HG02763 (cell line): ENCODE measurements around the gene ASPM.

ENCODE experiments used
- ATAC-seq: cut with Tn5 transposase; IDR thresholded peaks from one replicate; pipeline ENCODE4 v1.9.1; 2021; ENCODE audit warnings: mild to moderate bottlenecking, moderate library complexity; ENCODE audit not compliant: unreplicated experiment

Gene ASPM, protein sequence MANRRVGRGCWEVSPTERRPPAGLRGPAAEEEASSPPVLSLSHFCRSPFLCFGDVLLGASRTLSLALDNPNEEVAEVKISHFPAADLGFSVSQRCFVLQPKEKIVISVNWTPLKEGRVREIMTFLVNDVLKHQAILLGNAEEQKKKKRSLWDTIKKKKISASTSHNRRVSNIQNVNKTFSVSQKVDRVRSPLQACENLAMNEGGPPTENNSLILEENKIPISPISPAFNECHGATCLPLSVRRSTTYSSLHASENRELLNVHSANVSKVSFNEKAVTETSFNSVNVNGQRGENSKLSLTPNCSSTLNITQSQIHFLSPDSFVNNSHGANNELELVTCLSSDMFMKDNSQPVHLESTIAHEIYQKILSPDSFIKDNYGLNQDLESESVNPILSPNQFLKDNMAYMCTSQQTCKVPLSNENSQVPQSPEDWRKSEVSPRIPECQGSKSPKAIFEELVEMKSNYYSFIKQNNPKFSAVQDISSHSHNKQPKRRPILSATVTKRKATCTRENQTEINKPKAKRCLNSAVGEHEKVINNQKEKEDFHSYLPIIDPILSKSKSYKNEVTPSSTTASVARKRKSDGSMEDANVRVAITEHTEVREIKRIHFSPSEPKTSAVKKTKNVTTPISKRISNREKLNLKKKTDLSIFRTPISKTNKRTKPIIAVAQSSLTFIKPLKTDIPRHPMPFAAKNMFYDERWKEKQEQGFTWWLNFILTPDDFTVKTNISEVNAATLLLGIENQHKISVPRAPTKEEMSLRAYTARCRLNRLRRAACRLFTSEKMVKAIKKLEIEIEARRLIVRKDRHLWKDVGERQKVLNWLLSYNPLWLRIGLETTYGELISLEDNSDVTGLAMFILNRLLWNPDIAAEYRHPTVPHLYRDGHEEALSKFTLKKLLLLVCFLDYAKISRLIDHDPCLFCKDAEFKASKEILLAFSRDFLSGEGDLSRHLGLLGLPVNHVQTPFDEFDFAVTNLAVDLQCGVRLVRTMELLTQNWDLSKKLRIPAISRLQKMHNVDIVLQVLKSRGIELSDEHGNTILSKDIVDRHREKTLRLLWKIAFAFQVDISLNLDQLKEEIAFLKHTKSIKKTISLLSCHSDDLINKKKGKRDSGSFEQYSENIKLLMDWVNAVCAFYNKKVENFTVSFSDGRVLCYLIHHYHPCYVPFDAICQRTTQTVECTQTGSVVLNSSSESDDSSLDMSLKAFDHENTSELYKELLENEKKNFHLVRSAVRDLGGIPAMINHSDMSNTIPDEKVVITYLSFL (N-terminal part only)

GRCh38 chr1:197146101-197147095 is at the start of gene ASPM:
Gene ASPM, minus strand, starts transcription at chr1:197146669. Its CDS starts 232 bp downstream, at chr1:197146437.
- peak; percentile 99 for ATAC-seq

DNA sequence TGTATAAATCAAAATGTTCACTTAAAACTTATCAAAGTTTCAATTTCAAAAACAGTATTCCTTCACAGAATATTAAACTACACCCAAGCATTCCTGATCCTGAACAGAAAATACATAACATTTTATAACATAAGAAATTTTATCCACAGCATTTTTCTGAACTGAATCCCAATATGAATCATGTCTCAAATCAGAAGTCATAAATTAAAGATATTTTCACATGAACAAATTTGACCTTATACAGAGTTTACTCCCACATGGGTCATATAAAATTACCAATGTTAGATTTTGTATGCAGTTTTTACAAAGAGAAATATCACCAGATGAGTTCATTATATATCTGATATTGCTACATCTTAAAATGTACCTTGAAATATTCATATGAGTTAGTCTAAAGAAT is 48.6 kb upstream of the ASPM start:
- ATAC-seq: no peak

DNA sequence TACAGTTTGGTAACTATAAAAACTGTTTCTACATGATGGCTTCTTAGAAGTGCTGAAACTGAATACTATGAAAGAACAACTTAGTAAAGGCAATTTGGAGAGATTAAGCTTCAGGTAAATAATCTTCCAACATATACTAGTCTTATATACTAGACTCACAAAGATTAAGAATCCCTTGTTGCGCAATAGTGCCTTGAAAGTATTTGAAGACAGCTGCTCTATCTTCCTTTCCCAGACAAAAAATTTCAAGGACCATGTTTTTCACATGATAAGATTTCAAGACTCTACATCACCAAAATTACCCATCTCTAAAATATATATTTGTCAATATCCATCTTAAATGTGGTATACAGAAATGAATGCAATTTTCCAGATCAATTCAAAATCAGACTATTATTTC is 37.7 kb upstream of the ASPM start:
- ATAC-seq: no peak

- ATAC-seq: no peak
Measured at GRCh38 chr1:197183195-197183748, 36.8 kb upstream of the ASPM start.

- ATAC-seq: no peak
Measured at GRCh38 chr1:197182716-197183115, 36.2 kb upstream of the ASPM start.

DNA sequence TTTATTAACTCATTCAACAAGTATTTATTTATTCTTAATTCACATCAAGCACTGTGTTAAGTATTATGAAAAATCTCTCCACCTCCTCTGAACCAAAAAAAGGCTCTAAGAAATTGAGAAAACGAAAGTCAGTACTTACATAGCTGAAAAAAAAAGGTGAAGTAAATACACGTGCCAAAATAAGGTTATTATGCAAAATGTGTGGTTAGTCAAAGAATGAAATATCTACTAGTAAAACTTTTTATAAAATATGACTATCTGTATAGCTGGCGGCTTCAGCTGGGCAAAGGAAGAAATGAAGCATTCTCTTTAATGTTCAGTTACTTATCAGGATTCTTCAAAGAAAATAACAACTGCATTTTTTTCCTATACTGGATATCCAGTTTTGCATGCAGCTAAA is 35.5 kb upstream of the ASPM start:
- peak; percentile 68 for ATAC-seq

GRCh38 chr1:197180252-197180878 is 33.9 kb upstream of the ASPM start:
- ATAC-seq: no peak

DNA sequence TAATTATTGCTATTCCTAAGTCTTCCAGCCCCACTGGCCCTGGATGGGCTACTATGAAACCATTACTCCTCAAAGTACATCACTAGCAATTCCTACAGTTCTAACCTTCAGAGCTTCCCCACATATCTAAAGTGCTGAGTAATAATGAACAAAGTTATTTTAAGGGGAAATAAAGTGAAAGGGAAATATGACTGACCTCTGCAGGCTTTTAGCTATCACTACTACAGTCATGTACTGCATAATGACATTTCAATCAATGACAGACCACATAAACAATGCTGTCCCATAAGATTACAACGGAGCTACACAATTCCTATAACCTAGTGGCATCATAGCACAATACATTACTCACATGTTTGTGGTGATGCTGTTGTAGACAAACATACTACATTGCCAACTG is 32.5 kb upstream of the ASPM start:
- ATAC-seq: no peak

DNA sequence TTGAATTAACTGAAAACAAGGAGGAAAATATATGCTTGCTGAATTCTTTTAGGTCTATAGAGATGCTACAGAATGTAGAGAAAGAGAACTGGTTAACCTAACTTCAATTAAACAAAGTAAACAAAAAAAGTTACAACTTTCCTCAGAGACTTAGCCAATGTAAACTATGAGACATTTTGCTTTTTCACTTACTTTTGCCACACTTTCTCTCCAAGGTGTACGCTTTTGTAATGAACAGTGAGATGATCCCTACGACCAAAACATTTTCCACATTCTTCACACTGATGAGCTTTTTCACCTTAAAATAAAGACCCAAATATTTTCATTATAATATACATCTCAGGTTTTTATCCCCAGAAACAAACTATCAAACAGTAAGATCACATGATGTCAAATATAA is 28.3 kb upstream of the ASPM start:
- ATAC-seq: no peak

DNA sequence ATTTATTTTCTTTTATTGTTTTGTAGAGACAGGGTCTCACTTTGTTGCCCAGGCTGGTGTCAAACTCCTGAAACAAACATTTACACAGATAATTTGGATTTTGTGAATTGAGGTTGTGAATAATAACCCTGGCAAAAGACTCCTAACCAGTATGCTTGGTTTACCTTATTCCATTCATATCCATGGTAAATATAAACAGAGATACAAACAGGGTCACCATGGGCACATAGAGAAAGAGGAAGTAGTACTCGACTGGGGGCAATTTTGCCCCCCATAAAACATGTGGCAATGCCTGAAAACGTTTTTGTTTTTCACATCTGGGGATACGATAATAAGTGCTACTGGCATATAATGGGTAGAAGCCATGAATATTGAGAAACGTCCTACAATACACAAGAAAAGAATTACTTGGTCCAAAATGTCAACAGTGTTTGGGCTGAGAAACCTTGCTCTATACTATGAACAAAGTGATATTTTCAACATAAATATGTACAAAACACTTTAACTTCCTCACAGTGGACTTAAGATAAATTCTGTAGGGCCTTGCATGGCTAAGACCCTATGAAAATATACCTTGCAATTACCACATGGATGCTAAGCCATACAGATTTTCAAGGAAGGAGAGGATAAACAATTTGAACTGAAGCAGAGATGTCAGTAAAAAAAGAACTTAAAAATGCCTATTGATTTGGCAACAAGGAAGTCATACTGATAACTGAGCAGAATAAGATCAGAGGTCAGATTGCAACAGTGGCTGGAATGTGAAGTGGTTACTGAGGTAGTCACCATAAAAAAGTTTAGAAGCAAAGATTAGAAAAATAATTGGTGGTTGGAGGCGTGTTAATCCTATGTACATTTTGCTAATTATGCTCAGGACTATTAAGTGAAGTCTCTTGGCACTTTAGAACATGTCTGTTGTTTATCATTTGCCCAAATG is 27.4 kb upstream of the ASPM start:
- ATAC-seq: no peak

- ATAC-seq: no peak
Measured at GRCh38 chr1:197171531-197171930, 25.1 kb upstream of the ASPM start.

GRCh38 chr1:197170538-197170937 is 24.1 kb upstream of the ASPM start:
- ATAC-seq: no peak

- ATAC-seq: no peak
Measured at GRCh38 chr1:197159461-197159860, 13.0 kb upstream of the ASPM start.

GRCh38 chr1:197156692-197157091 is 10.2 kb upstream of the ASPM start:
- ATAC-seq: no peak

GRCh38 chr1:197152662-197153061 is 6.2 kb upstream of the ASPM start:
- no peak for ATAC-seq

- ATAC-seq: no peak
Measured at GRCh38 chr1:197151185-197151584, 4.7 kb upstream of the ASPM start.

- no peak for ATAC-seq
Measured at GRCh38 chr1:197150336-197151005, 4.0 kb upstream of the ASPM start.

GRCh38 chr1:197149340-197149739 is 2.9 kb upstream of the ASPM start:
- ATAC-seq: no peak
